Type B pancreatic cell (in vitro differentiated cells): ENCODE data around the gene XRCC1. TPM values are rescaled to one million over a fixed set of nuclear protein-coding genes. Genes with fewer than 3 reads are reported as not detected.

ENCODE experiments used
- DNase-seq: peaks from one replicate; pipeline ENCODE4 v3.0.0; 2021; ENCODE audit warnings: mixed read lengths; ENCODE audit not compliant: unreplicated experiment; ENCODE audit errors: extremely low spot score
- H3K27ac Mint-ChIP-seq: 2 replicates; pipeline ENCODE4 v1.8.0; 2021; ENCODE audit warnings: mild to moderate bottlenecking, mixed read lengths
- H3K27me3 Mint-ChIP-seq: 2 replicates; pipeline ENCODE4 v1.8.0; 2021; ENCODE audit warnings: mixed read lengths
- H3K36me3 Mint-ChIP-seq: 2 replicates; pipeline ENCODE4 v1.8.0; 2021; ENCODE audit warnings: mixed read lengths
- H3K4me1 Mint-ChIP-seq: one replicate; pipeline ENCODE4 v1.8.0; 2021; ENCODE audit warnings: mixed read lengths; ENCODE audit not compliant: unreplicated experiment
- H3K4me3 Mint-ChIP-seq: 2 replicates; pipeline ENCODE4 v1.8.0; 2021; ENCODE audit warnings: mild to moderate bottlenecking, mixed read lengths
- H3K9me3 Mint-ChIP-seq: 2 replicates; pipeline ENCODE4 v1.8.0; 2021; ENCODE audit warnings: mixed read lengths
- total RNA-seq: library from RNA; stranded (reverse); gene quantifications from 2 replicates; pipeline ENCODE4 v1.2.1, GENCODE V29; 2021; ENCODE audit warnings: low replicate concordance
- TF ChIP-seq, protein P1 (sequence below): fragments of 200-600 bp; sonication (generic); conservative IDR thresholded peaks from 2 replicates; pipeline ENCODE4 v1.5.0; 2021; ENCODE audit warnings: antibody characterized with exemption, mild to moderate bottlenecking

XRCC1 gene
- total RNA-seq, 1 donor from 2014 or later = 63.7 TPM

DNA sequence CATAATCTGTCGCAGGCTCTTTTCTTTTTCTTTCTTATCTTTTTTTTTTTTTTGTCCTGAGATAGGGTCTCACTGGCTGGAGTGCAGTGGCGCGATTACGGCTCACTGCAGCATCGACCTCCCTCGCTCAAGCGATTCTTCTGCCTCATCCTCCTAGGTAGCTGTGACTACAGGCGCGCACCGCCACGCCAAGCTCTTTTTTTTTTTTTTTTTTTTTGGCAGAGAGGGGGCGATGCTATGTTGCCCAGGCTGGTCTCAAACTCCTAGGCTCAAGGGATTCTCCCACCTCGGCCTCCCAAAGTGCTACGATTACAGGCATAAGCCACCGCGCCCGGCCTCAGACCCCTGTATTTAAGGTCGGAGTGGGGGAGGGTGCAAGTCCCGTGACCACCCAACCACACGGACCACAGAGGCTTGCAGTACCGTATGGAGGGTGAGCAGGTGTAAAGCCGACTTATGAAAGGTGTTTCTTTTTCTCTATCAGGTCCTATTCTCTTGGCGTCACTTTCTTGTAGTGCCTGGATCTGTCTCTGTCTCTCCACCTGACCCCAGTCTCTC lies 72.8 kb downstream of the XRCC1 start:
- no peak for DNase-seq
- TF ChIP-seq, protein P1, sequence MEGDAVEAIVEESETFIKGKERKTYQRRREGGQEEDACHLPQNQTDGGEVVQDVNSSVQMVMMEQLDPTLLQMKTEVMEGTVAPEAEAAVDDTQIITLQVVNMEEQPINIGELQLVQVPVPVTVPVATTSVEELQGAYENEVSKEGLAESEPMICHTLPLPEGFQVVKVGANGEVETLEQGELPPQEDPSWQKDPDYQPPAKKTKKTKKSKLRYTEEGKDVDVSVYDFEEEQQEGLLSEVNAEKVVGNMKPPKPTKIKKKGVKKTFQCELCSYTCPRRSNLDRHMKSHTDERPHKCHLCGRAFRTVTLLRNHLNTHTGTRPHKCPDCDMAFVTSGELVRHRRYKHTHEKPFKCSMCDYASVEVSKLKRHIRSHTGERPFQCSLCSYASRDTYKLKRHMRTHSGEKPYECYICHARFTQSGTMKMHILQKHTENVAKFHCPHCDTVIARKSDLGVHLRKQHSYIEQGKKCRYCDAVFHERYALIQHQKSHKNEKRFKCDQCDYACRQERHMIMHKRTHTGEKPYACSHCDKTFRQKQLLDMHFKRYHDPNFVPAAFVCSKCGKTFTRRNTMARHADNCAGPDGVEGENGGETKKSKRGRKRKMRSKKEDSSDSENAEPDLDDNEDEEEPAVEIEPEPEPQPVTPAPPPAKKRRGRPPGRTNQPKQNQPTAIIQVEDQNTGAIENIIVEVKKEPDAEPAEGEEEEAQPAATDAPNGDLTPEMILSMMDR = no peak
- peaks cover 34% of the 10 kb centered on the region for H3K4me1 Mint-ChIP-seq
- H3K27ac Mint-ChIP-seq = peak overlapping the region; percentile 97
- no peaks in the 10 kb centered on the region for H3K9me3 Mint-ChIP-seq
- H3K36me3 Mint-ChIP-seq = peaks cover 23% of the 10 kb centered on the region
- H3K27me3 Mint-ChIP-seq = no peaks in the 10 kb centered on the region
- H3K4me3 Mint-ChIP-seq = peak overlapping the region; percentile 99

DNA sequence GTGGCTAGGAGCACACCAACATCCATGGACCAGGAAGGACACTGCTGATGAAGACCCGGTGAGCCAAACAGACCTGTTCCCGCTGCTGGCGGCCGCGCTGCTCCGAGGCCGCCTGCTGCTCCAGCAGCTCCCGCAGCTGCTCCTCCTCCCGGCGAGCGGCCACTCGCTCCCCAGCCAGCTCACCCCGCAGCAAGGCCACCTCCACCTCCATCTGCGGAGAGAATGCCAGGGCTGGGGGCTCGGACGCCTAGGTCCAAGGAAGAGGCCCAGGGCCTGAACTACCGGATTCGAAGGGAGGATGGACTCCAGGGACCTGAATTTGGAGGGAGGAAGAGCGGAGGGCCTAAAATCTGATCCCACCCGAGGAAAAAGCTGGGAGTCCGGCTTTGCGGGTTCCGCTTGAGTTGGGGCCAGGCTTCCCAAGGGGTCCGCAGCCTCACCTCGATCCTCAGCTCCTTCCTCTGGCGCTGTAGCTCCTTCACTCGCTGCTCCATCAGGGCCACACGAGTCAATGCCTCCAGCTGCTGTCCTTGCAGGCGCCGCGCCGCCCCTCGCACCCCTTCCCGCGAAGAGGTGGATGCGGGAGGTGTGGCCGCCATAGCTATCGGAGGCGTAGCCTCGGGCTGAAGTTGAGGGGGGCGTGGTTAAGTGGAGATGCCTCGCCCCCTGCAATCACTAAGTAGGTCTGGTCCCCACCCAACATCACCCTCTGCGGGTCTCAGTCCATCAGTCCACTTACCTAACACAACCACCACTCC lies 73.5 kb downstream of the XRCC1 start:
- H3K27ac Mint-ChIP-seq = peak overlapping the region; percentile 46
- DNase-seq = no peak
- no peaks in the 10 kb centered on the region for H3K27me3 Mint-ChIP-seq
- H3K36me3 Mint-ChIP-seq = peaks cover 25% of the 10 kb centered on the region
- H3K4me3 Mint-ChIP-seq = peak overlapping the region; percentile 99
- TF ChIP-seq, protein P1 = no peak
- H3K9me3 Mint-ChIP-seq = no peaks in the 10 kb centered on the region
- peaks cover 35% of the 10 kb centered on the region for H3K4me1 Mint-ChIP-seq

DNA sequence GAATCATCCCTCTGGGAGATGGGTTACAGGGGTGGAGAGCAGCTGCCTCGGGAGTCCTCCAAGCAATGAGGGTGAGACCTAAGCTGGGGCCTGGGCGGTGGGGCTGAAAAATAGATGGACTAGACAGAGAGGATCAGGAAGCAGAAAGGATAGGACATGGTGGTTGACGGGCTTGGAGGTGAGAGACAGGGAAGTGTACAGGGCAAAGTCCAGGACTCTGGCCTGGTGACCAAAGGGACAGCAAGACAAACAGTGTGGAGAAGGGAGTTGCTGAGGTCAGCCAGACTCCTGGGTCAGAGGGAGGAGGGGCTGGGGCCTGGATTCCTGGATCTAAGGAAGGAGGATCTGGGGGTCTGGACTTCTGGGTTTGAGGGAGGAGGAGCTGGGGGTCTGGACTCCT lies 76.3 kb downstream of the XRCC1 start:
- no peaks in the 10 kb centered on the region for H3K9me3 Mint-ChIP-seq
- peaks cover 33% of the 10 kb centered on the region for H3K36me3 Mint-ChIP-seq
- H3K4me1 Mint-ChIP-seq = peaks cover 30% of the 10 kb centered on the region
- TF ChIP-seq, protein P1 = no peak
- peak overlapping the region; percentile 38 for H3K4me3 Mint-ChIP-seq
- H3K27ac Mint-ChIP-seq = peak overlapping the region; percentile 85
- no peak for DNase-seq
- H3K27me3 Mint-ChIP-seq = no peaks in the 10 kb centered on the region

DNA sequence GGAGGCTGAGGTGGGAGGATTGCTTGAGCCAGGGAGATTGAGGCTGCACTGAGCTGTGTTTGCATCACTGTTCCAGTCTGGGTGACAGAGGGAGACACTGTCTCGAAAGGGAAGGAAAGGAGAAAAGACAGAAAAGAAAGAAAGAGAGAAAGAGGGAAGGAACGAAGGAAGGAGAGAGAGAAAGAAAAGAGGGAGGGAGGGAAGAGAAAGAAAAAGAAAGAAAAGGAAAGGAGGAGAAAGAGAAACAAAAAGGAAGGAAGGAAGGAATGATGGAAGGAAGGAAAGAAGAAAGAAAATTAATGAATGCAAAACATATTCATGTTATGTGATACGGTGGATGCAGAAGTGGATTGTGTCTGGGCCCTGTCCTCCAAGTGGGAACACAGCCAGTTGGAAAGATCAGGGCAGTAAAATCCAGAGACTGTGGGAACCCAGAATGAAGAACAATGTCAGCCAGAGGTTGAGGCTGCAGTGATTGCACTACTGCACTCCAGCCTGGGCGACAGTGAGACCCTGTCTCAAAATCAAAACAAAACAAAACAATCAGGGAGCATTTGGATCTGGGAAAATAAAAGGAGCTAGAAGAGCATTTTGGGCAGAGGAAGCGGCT lies 77.0 kb downstream of the XRCC1 start:
- Mint-ChIP-seq H3K4me1 (peaks cover 26% of the 10 kb centered on the region), H3K27me3 (no peaks in the 10 kb centered on the region), H3K36me3 (peaks cover 29% of the 10 kb centered on the region), H3K4me3 (peak overlapping the region; percentile 21), H3K9me3 (no peaks in the 10 kb centered on the region), H3K27ac (peak overlapping the region; percentile 66)
- no peak for DNase-seq
- TF ChIP-seq, protein P1 = no peak

DNA sequence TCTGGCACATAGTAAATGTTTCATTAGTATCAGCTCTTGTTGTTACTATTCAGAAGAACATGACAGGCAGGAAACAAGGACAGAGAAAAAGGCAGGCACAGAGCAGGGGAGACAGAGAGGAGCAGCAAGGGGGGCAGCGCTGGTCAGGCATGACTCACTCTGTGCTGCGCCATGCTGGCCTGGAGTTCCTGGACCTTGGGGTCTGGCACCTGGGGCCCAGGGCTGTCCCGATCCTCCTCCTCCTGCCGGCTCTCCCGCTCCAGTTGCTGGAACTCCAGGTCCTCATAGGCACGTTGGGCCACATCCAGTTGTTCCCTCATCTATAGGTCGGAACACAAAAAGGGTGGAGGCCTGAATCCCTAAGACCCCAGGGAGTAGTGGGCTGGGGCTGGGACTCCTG lies 78.4 kb downstream of the XRCC1 start:
- no peaks in the 10 kb centered on the region for H3K9me3 Mint-ChIP-seq
- peak overlapping the region; percentile 59 for H3K27ac Mint-ChIP-seq
- DNase-seq = no peak
- H3K36me3 Mint-ChIP-seq = peaks cover 23% of the 10 kb centered on the region
- H3K27me3 Mint-ChIP-seq = no peaks in the 10 kb centered on the region
- peaks cover 19% of the 10 kb centered on the region for H3K4me1 Mint-ChIP-seq
- H3K4me3 Mint-ChIP-seq = peak overlapping the region; percentile 9
- TF ChIP-seq, protein P1 = no peak
